B cell (primary cell): ENCODE measurements around the gene LONRF2. TPM values are rescaled to one million over a fixed set of nuclear protein-coding genes. Genes with fewer than 3 reads are reported as not detected.

Experiments
- ATAC-seq: fragments of 200-7000 bp; cut with Tn5 transposase; one replicate; pipeline ENCODE4 v1.10.0; 2021; ENCODE audit warnings: low read depth, mild to moderate bottlenecking, moderate number of reproducible peaks, moderate library complexity
- CTCF ChIA-PET: fragments of 350-600 bp; sonication (Branson Sonifier 250); formaldehyde crosslinking; loops from one replicate; lab custom pipeline; 2021; ENCODE audit warnings: antibody characterized with exemption, inconsistent platforms; lab: Charles Lee
- POLR2A ChIA-PET: fragments of 350-600 bp; sonication (Branson Sonifier 250); formaldehyde crosslinking; loops from one replicate; lab custom pipeline; 2021; ENCODE audit warnings: antibody characterized with exemption; lab: Charles Lee
- DNase-seq: peaks from one replicate; pipeline ENCODE4 v3.0.0; 2013
- H2AFZ ChIP-seq: 2 replicates; pipeline ENCODE4 v1.6.1; 2012; ENCODE audit warnings: mild to moderate bottlenecking, low read depth, low read length; ENCODE audit not compliant: insufficient read depth, poor library complexity, severe bottlenecking
- H3K27ac ChIP-seq, 2 donors: 1 replicate in 1 of 2; 2 replicates in 1 of 2; pipeline ENCODE4 v1.5.1; 2012 to 2013; ENCODE audit warnings: low read length in 2 of 2, mild to moderate bottlenecking in 2 of 2, moderate library complexity in 1 of 2
- H3K27me3 ChIP-seq, 4 experiments: fragments of 200-600 bp in 1 of 4; sonication (generic) in 1 of 4; replicated peaks in 1 of 4; 1 replicate in 2 of 4; 2 replicates in 2 of 4; pipeline versions ENCODE4 v1.6.1 to v1.7.0; 2013 to 2016; ENCODE audit warnings: low read length in 3 of 4, mild to moderate bottlenecking in 2 of 4, mixed read lengths in 1 of 4, moderate library complexity in 1 of 4; ENCODE audit not compliant: insufficient read depth in 4 of 4, control insufficient read depth in 3 of 4; ENCODE audit errors: control extremely low read depth in 1 of 4
- H3K36me3 ChIP-seq, 2 experiments: replicated peaks in 1 of 2; 1 replicate in 1 of 2; 2 replicates in 1 of 2; pipeline versions ENCODE4 v1.6.1 to v1.7.1; 2013; ENCODE audit warnings: low read length in 1 of 2; ENCODE audit not compliant: insufficient read depth in 2 of 2, control insufficient read depth in 1 of 2; ENCODE audit errors: control extremely low read depth in 1 of 2, extremely low read depth in 1 of 2
- H3K4me1 ChIP-seq, 2 donors: fragments of 200-600 bp in 1 of 2; sonication (generic) in 1 of 2; 1 replicate in 1 of 2; 2 replicates in 1 of 2; pipeline versions ENCODE4 v1.5.1 to v1.6.1; 2013 to 2017; ENCODE audit warnings: low read length in 2 of 2; ENCODE audit not compliant: control insufficient read depth in 2 of 2, insufficient read depth in 2 of 2
- H3K4me2 ChIP-seq: replicated peaks from 2 replicates; pipeline ENCODE3; 2012; ENCODE audit warnings: mild to moderate bottlenecking, low read depth, low read length; ENCODE audit not compliant: poor library complexity, severe bottlenecking
- H3K4me3 ChIP-seq, 5 experiments: fragments of 200-600 bp in 1 of 5; sonication (generic) in 1 of 5; 1 replicate in 3 of 5; 2 replicates in 2 of 5; pipeline versions ENCODE4 v1.5.1 to v1.7.0; 2011 to 2016; ENCODE audit warnings: low read length in 4 of 5, mild to moderate bottlenecking in 4 of 5, low read depth in 2 of 5, control low read depth in 1 of 5, moderate library complexity in 1 of 5; ENCODE audit not compliant: insufficient read depth in 1 of 5; ENCODE audit errors: control extremely low read depth in 1 of 5, extremely low read depth in 1 of 5
- H3K79me2 ChIP-seq: fragments of 200-600 bp; sonication (generic); one replicate; pipeline ENCODE4 v1.6.0; 2016; ENCODE audit warnings: low read length; ENCODE audit not compliant: control insufficient read depth, insufficient read depth
- H3K9ac ChIP-seq: fragments of 200-600 bp; sonication (generic); 2 replicates; pipeline ENCODE4 v1.6.1; 2017; ENCODE audit warnings: mild to moderate bottlenecking, low read length, moderate library complexity
- H3K9me3 ChIP-seq, 3 donors: one replicate each; pipeline versions ENCODE4 v1.6.1 to v1.7.1; 2013; ENCODE audit warnings: low read length in 2 of 3; ENCODE audit not compliant: control insufficient read depth in 2 of 3, insufficient read depth in 1 of 3; ENCODE audit errors: control extremely low read depth in 1 of 3
- H4K20me1 ChIP-seq: 2 replicates; pipeline ENCODE4 v1.6.0; 2012; ENCODE audit warnings: mild to moderate bottlenecking, low read length; ENCODE audit not compliant: insufficient read depth, control insufficient read depth, poor library complexity, severe bottlenecking
- H3K27ac Mint-ChIP-seq: one replicate; pipeline ENCODE4 v1.8.0; 2021; ENCODE audit warnings: mixed read lengths
- H3K27me3 Mint-ChIP-seq: one replicate; pipeline ENCODE4 v1.8.0; 2021; ENCODE audit warnings: mixed read lengths
- H3K4me1 Mint-ChIP-seq: one replicate; pipeline ENCODE4 v1.8.0; 2021; ENCODE audit warnings: mixed read lengths
- H3K4me3 Mint-ChIP-seq: one replicate; pipeline ENCODE4 v1.8.0; 2021; ENCODE audit warnings: mixed read lengths
- H3K9me3 Mint-ChIP-seq: one replicate; pipeline ENCODE4 v1.8.0; 2022; ENCODE audit warnings: mixed read lengths; ENCODE audit not compliant: insufficient read depth
- EZH2 ChIP-seq: IDR thresholded peaks from 2 replicates; pipeline ENCODE4 v1.6.1; 2012; ENCODE audit warnings: borderline replicate concordance, low read depth, mild to moderate bottlenecking, moderate library complexity, low read length; ENCODE audit not compliant: insufficient read depth, poor library complexity, severe bottlenecking
- WGBS: methylation state at CpG from one replicate; pipeline ENCODE4 v1.1.5; 2013; ENCODE audit warnings: missing lambda C conversion rate; ENCODE audit not compliant: insufficient coverage; 5-methylcytosine and 5-hydroxymethylcytosine counted together
- intact Hi-C: fragments of 100-400 bp; cut with micrococcal nuclease; formaldehyde crosslinking; loops from one replicate; pipeline ENCODE4 v1.10.0; 2022
- polyA plus RNA-seq: library from polyadenylated mRNA; depleted of rRNA; stranded (reverse); fragments of >200 nt; gene quantifications from 2 replicates; pipeline ENCODE4 v1.2.3, GENCODE V29; 2012
- total RNA-seq, 2 donors: library from RNA; stranded (reverse); fragments of 120-200 nt in 1 of 2; gene quantifications; 1 replicate in 1 of 2; 2 replicates in 1 of 2; pipeline versions ENCODE4 v1.2.3 to v1.2.4, GENCODE V29; 2013 to 2022
- TF ChIP-seq, protein P1 (sequence below): fragments of 200-600 bp; IDR thresholded peaks from one replicate; pipeline ENCODE4 v1.8.0; 2022; ENCODE audit warnings: antibody characterized with exemption, mild to moderate bottlenecking

The LONRF2 gene
- total and polyA plus RNA-seq, 2 donors (not counting 1 experiment from before 2014, with no cell fraction given), result 0.32 TPM; not detected in 1

- intact Hi-C loops, result no loop called here
- H3K27ac ChIP-seq, result no peak overlapping the region
- no peak for TF ChIP-seq EZH2
- TF ChIP-seq, protein P1, sequence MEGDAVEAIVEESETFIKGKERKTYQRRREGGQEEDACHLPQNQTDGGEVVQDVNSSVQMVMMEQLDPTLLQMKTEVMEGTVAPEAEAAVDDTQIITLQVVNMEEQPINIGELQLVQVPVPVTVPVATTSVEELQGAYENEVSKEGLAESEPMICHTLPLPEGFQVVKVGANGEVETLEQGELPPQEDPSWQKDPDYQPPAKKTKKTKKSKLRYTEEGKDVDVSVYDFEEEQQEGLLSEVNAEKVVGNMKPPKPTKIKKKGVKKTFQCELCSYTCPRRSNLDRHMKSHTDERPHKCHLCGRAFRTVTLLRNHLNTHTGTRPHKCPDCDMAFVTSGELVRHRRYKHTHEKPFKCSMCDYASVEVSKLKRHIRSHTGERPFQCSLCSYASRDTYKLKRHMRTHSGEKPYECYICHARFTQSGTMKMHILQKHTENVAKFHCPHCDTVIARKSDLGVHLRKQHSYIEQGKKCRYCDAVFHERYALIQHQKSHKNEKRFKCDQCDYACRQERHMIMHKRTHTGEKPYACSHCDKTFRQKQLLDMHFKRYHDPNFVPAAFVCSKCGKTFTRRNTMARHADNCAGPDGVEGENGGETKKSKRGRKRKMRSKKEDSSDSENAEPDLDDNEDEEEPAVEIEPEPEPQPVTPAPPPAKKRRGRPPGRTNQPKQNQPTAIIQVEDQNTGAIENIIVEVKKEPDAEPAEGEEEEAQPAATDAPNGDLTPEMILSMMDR, result no peak
- no peak overlapping the region for H2AFZ ChIP-seq
- no peak overlapping the region for H3K9ac ChIP-seq
- Mint-ChIP-seq H3K27ac (no peak overlapping the region), H3K4me3 (no peak overlapping the region), H3K27me3 (peaks cover 30% of the 10 kb centered on the region), H3K9me3 (peaks cover 3% of the 10 kb centered on the region), H3K4me1 (no peaks in the 10 kb centered on the region)
- ChIA-PET POLR2A (no interaction called here), CTCF (no interaction called here)
- H3K4me3 ChIP-seq, result no peak overlapping the region
- no peak for ATAC-seq
- no peak overlapping the region for H3K4me2 ChIP-seq
- WGBS, result 100% methylated on average over 1 of the region's 1 CpG
- no peaks in the 10 kb centered on the region for H3K36me3 ChIP-seq
- no peaks in the 10 kb centered on the region for H4K20me1 ChIP-seq
- DNase-seq, result no peak
- H3K79me2 ChIP-seq, result no peaks in the 10 kb centered on the region
- H3K27me3 ChIP-seq, result no peaks in the 10 kb centered on the region
- peaks cover 0 to 8% (median 2%) of the 10 kb centered on the region in 3 donors for H3K9me3 ChIP-seq
- no peaks in the 10 kb centered on the region for H3K4me1 ChIP-seq
Measured at GRCh38 chr2:100303744-100304143, 18.6 kb downstream of the LONRF2 start.

- DNase-seq (no peak), ATAC-seq (no peak)
- TF ChIP-seq, protein P1, result no peak
- no peak for TF ChIP-seq EZH2
- H4K20me1 ChIP-seq, result no peaks in the 10 kb centered on the region
- peaks cover 37% of the 10 kb centered on the region for H3K27me3 Mint-ChIP-seq
- H3K4me3 ChIP-seq, result no peak overlapping the region
- H3K27ac Mint-ChIP-seq, result no peak overlapping the region
- no peak overlapping the region for H3K4me3 Mint-ChIP-seq
- peaks cover 0 to 8% (median 2%) of the 10 kb centered on the region in 3 donors for H3K9me3 ChIP-seq
- no peaks in the 10 kb centered on the region for H3K79me2 ChIP-seq
- no peak overlapping the region for H3K27ac ChIP-seq
- no peak overlapping the region for H2AFZ ChIP-seq
- ChIA-PET POLR2A (no interaction called here), CTCF (no interaction called here)
- H3K27me3 ChIP-seq, result peaks cover 0 to 3% (median 0%) of the 10 kb centered on the region in 4 experiments
- no peaks in the 10 kb centered on the region for H3K4me1 ChIP-seq
- WGBS, result no CpG with 5 or more reads among the region's 3 CpGs
- intact Hi-C loops, result no loop called here
- H3K9ac ChIP-seq, result no peak overlapping the region
- no peak overlapping the region for H3K4me2 ChIP-seq
- no peaks in the 10 kb centered on the region for H3K36me3 ChIP-seq
- peaks cover 3% of the 10 kb centered on the region for H3K9me3 Mint-ChIP-seq
- H3K4me1 Mint-ChIP-seq, result no peaks in the 10 kb centered on the region
Measured at GRCh38 chr2:100302585-100302892, 19.8 kb downstream of the LONRF2 start.
